H1 (cell line): ENCODE data around the gene ATAD3A. TPM values are rescaled to one million over a fixed set of nuclear protein-coding genes. Genes with fewer than 3 reads are reported as not detected.
A peak's percentile ranks its signal among the peaks of the same experiment; 100 is the strongest.

Source experiments
- CTCF ChIA-PET: fragments of 300-600 bp; sonication (Branson Sonifier 250); formaldehyde crosslinking; loops from one replicate; lab custom pipeline; 2021; ENCODE audit not compliant: partially characterized antibody; lab: Charles Lee
- POLR2A ChIA-PET: fragments of 300-600 bp; sonication (Branson Sonifier 250); formaldehyde crosslinking; loops from one replicate; lab custom pipeline; 2021; ENCODE audit warnings: inconsistent platforms; ENCODE audit not compliant: partially characterized antibody; lab: Charles Lee
- DNase-seq, 2 experiments: peaks; one replicate each; pipeline versions ENCODE4 v3.0.0 to v3.0.0-alpha.2; 2010 to 2022; ENCODE audit warnings: low spot score in 2 of 2, low read depth in 1 of 2, mixed read lengths in 1 of 2
- FAIRE-seq: peaks from 2 replicates; lab custom pipeline; 2011; peaks lifted over from hg19 to GRCh38; lab: Jason Lieb, UNC
- H2AFZ ChIP-seq: 2 replicates; pipeline ENCODE4 v1.8.1; 2012; ENCODE audit warnings: low read length, inconsistent platforms
- H2AK5ac ChIP-seq: 2 replicates; pipeline ENCODE4 v1.6.1; 2013; ENCODE audit warnings: low read depth, low read length
- H2BK120ac ChIP-seq: replicated peaks from 2 replicates; pipeline ENCODE3; 2013; ENCODE audit warnings: low read depth, low read length, inconsistent platforms
- H2BK12ac ChIP-seq: 2 replicates; pipeline ENCODE4 v1.6.1; 2013; ENCODE audit warnings: low read depth, low read length
- H2BK15ac ChIP-seq: 2 replicates; pipeline ENCODE4 v1.6.1; 2013; ENCODE audit warnings: low read length
- H2BK20ac ChIP-seq: 2 replicates; pipeline ENCODE4 v1.6.1; 2013; ENCODE audit warnings: low read length
- H2BK5ac ChIP-seq: 2 replicates; pipeline ENCODE4 v1.6.1; 2013; ENCODE audit warnings: low read depth, low read length
- H3K14ac ChIP-seq: 2 replicates; pipeline ENCODE4 v1.6.1; 2013; ENCODE audit warnings: inconsistent platforms; ENCODE audit not compliant: insufficient read length
- H3K18ac ChIP-seq: 2 replicates; pipeline ENCODE4 v1.6.1; 2013; ENCODE audit warnings: low read length; ENCODE audit errors: extremely low read depth
- H3K23ac ChIP-seq: 2 replicates; pipeline ENCODE4 v1.6.1; 2013; ENCODE audit warnings: inconsistent platforms; ENCODE audit not compliant: insufficient read length
- H3K23me2 ChIP-seq: 2 replicates; pipeline ENCODE4 v1.6.1; 2013; ENCODE audit warnings: low read depth, low read length
- H3K27ac ChIP-seq: 2 replicates; pipeline ENCODE4 v1.6.1; 2011; ENCODE audit warnings: low read depth, low read length, inconsistent platforms
- H3K27me3 ChIP-seq, 4 experiments: replicated peaks in 1 of 4; 1 replicate in 1 of 4; 2 replicates in 3 of 4; pipeline versions ENCODE4 v1.6.1 to v1.8.1; 2011 to 2013; ENCODE audit warnings: low read length in 3 of 4, mild to moderate bottlenecking in 3 of 4, inconsistent platforms in 2 of 4, mixed read lengths in 2 of 4, moderate library complexity in 1 of 4; ENCODE audit not compliant: control insufficient read depth in 3 of 4, insufficient read depth in 3 of 4; ENCODE audit errors: extremely low read depth in 1 of 4
- H3K36me3 ChIP-seq, 4 experiments: 2 replicates each; pipeline versions ENCODE4 v1.6.1 to v1.8.1; 2011 to 2013; ENCODE audit warnings: mild to moderate bottlenecking in 4 of 4, low read length in 3 of 4, moderate library complexity in 2 of 4, control low read depth in 1 of 4, inconsistent platforms in 1 of 4; ENCODE audit not compliant: insufficient read depth in 4 of 4, control insufficient read depth in 2 of 4
- H3K4ac ChIP-seq: replicated peaks from 2 replicates; pipeline ENCODE3; 2013; ENCODE audit warnings: low read length, low read depth, mixed read lengths, inconsistent platforms; ENCODE audit not compliant: insufficient read length
- H3K4me1 ChIP-seq, 4 experiments: replicated peaks in 1 of 4; 1 replicate in 1 of 4; 2 replicates in 3 of 4; pipeline versions ENCODE4 v1.6.1 to v1.8.1; 2011 to 2013; ENCODE audit warnings: low read length in 3 of 4, inconsistent platforms in 2 of 4, mixed read lengths in 1 of 4; ENCODE audit not compliant: insufficient read depth in 4 of 4, control insufficient read depth in 3 of 4
- H3K4me2 ChIP-seq, 2 experiments: 2 replicates each; pipeline versions ENCODE4 v1.6.1 to v1.8.1; 2011 to 2013; ENCODE audit warnings: low read depth in 2 of 2, low read length in 2 of 2, control low read depth in 1 of 2, inconsistent platforms in 1 of 2, mild to moderate bottlenecking in 1 of 2; ENCODE audit not compliant: insufficient read depth in 1 of 2
- H3K4me3 ChIP-seq, 4 experiments: fragments of 200-600, 300-600 bp in 1 of 4; sonication (generic), shearing (Covaris generic), sonication (Bioruptor Twin) in 1 of 4; 2 replicates each; pipeline versions ENCODE4 v1.5.1 to v1.8.1; 2011 to 2016; ENCODE audit warnings: low read length in 4 of 4, low read depth in 3 of 4, control low read depth in 2 of 4, inconsistent platforms in 2 of 4, mild to moderate bottlenecking in 2 of 4, mixed read lengths in 1 of 4, moderate library complexity in 1 of 4; ENCODE audit not compliant: insufficient read depth in 2 of 4; ENCODE audit errors: extremely low read depth in 1 of 4
- H3K56ac ChIP-seq: replicated peaks from 2 replicates; pipeline ENCODE3; 2013; ENCODE audit warnings: low read depth, mild to moderate bottlenecking, mixed read lengths, low read length, inconsistent platforms; ENCODE audit not compliant: insufficient read length
- H3K79me1 ChIP-seq: 2 replicates; pipeline ENCODE4 v1.6.1; 2013; ENCODE audit warnings: low read depth, low read length, control low read depth
- H3K79me2 ChIP-seq, 2 experiments: 2 replicates each; pipeline versions ENCODE4 v1.6.1 to v1.8.1; 2012 to 2013; ENCODE audit warnings: low read length in 2 of 2, mild to moderate bottlenecking in 2 of 2, inconsistent platforms in 1 of 2; ENCODE audit not compliant: insufficient read depth in 2 of 2, control insufficient read depth in 1 of 2
- H3K9ac ChIP-seq, 4 experiments: replicated peaks in 1 of 4; 1 replicate in 1 of 4; 2 replicates in 3 of 4; pipeline versions ENCODE4 v1.6.1 to v1.8.1; 2011 to 2013; ENCODE audit warnings: low read depth in 3 of 4, low read length in 3 of 4, control low read depth in 2 of 4, mild to moderate bottlenecking in 2 of 4, moderate library complexity in 2 of 4, inconsistent platforms in 1 of 4; ENCODE audit errors: extremely low read depth in 1 of 4
- H3K9me3 ChIP-seq, 2 experiments: 2 replicates each; pipeline versions ENCODE4 v1.6.1 to v1.8.1; 2012 to 2013; ENCODE audit warnings: mild to moderate bottlenecking in 2 of 2, moderate library complexity in 2 of 2, control low read depth in 1 of 2, inconsistent platforms in 1 of 2, low read depth in 1 of 2, low read length in 1 of 2, mixed read lengths in 1 of 2; ENCODE audit not compliant: insufficient read depth in 2 of 2
- H4K20me1 ChIP-seq, 2 experiments: replicated peaks in 1 of 2; 2 replicates each; pipeline versions ENCODE3 to v1.8.1; 2011 to 2013; ENCODE audit warnings: inconsistent platforms in 2 of 2, low read length in 2 of 2, mild to moderate bottlenecking in 1 of 2; ENCODE audit not compliant: insufficient read depth in 2 of 2, control insufficient read depth in 1 of 2
- H4K5ac ChIP-seq: 2 replicates; pipeline ENCODE4 v1.6.1; 2013; ENCODE audit warnings: low read length, low read depth, mixed read lengths, inconsistent platforms; ENCODE audit not compliant: insufficient read length
- H4K8ac ChIP-seq: 2 replicates; pipeline ENCODE4 v1.8.0; 2013; ENCODE audit warnings: mild to moderate bottlenecking, moderate library complexity, low read length, inconsistent platforms; ENCODE audit not compliant: insufficient read depth; ENCODE audit errors: extremely low read depth
- H4K91ac ChIP-seq: replicated peaks from 2 replicates; pipeline ENCODE3; 2013; ENCODE audit warnings: low read length, mixed read lengths, inconsistent platforms; ENCODE audit not compliant: insufficient read length
- ASH2L ChIP-seq: fragments of 200-600, 300-600 bp; sonication (generic); IDR thresholded peaks from one replicate; pipeline ENCODE4 v1.7.1; 2017; ENCODE audit warnings: low read length
- KDM4A ChIP-seq: IDR thresholded peaks from one replicate; pipeline ENCODE4 v1.7.1; 2012; ENCODE audit warnings: low read depth, mild to moderate bottlenecking, moderate library complexity, low read length, inconsistent platforms; ENCODE audit not compliant: severe bottlenecking
- SIN3A ChIP-seq, 2 experiments: IDR thresholded peaks in 1 of 2; conservative IDR thresholded peaks in 1 of 2; 2 replicates each; pipeline ENCODE4 v1.6.1; 2011 to 2012; ENCODE audit warnings: low read length in 2 of 2, improper control_type of control experiment in 1 of 2, low read depth in 1 of 2, mild to moderate bottlenecking in 1 of 2
- WGBS, 2 experiments: shearing (Covaris generic) in 1 of 2; methylation state at CpG; one replicate each; pipeline versions ENCODE4 v1.1.6 to v1.1.7; 2013 to 2015; ENCODE audit warnings: low lambda C conversion rate in 2 of 2, mixed read lengths in 2 of 2, inconsistent platforms in 1 of 2, low coverage in 1 of 2, missing lambda C conversion rate in 1 of 2; ENCODE audit not compliant: insufficient replicate concordance in 2 of 2, insufficient coverage in 1 of 2, insufficient read length in 1 of 2; ENCODE audit errors: extremely low coverage in 1 of 2, missing lambda C conversion rate in 1 of 2; 5-methylcytosine and 5-hydroxymethylcytosine counted together
- polyA plus RNA-seq, 7 experiments: library from polyadenylated mRNA; depleted of rRNA in 3 of 7; stranded (reverse) in 5 of 7; unstranded in 2 of 7; fragments of >200 nt in 5 of 7; fragments of 200-250 nt in 2 of 7; gene quantifications; 1 replicate in 5 of 7; 2 replicates in 1 of 7; 4 replicates in 1 of 7; pipeline versions ENCODE4 v1.2.1 to v1.2.3, GENCODE V29; 2011 to 2013; ENCODE audit warnings: missing spikeins in 2 of 7, mixed read lengths in 2 of 7
- total RNA-seq: library from RNA; stranded (reverse); fragmentation: NEBNext Ultra II Directional; extraction: Animal tissue kit (Norgen Biotek cat#: 25700); gene quantifications from 2 replicates; pipeline ENCODE4 v1.2.1, GENCODE V29; 2021
- TF ChIP-seq, protein P1 (sequence below): IDR thresholded peaks from 2 replicates; pipeline ENCODE4 v1.6.1; 2012; ENCODE audit warnings: inconsistent platforms
- TF ChIP-seq, protein P2 (sequence below): IDR thresholded peaks from 2 replicates; pipeline ENCODE4 v1.6.1; 2012; ENCODE audit warnings: inconsistent platforms

The ATAD3A gene
- total and polyA plus RNA-seq, 2 of the 8 experiments (the other 6 are each of a cell fraction or from before 2014, with no cell fraction given) = 28.3 to 64.7 TPM

DNA sequence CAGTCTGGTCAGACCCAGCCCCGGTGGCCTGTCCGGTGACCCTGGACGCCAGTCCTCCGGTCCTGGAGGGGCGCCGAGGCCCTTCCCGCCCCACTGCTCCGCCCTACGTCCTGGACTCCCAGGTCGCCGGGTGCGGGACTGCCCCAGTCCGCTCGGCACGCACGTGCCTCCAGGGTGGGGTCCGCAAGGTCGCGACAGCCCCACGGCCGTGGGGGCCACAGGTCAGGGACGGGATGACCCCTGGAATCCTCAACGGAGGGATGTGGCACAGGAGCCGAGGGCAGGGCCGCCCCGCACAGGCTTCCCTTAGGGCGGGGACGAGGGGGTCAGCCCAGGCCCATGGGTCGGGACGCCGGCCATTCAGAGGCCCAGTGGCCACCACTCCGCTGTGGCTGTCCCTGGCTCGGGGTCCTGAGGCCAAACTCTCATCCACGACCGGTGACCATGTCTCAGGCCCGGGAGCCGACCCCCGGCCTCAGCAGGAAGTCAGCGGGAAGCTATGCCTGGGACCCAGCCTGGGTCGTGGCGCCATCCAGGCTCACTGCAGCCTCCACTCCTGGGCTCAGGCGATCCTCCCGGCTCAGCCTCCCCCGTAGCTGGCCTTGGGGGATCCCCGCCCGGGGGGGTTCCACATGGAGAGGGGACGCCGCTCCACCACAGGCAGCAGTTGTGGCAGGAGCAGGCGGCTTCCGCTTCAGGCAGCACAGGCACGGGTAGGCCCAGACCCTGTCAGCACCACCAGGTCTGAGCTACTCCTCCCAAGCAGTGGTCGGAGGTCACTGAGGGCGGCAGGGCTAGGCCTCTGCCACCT, 29.1 kb downstream of the ATAD3A start:
- H3K27me3 ChIP-seq = no peaks in the 10 kb centered on the region
- peaks cover 2 to 23% (median 11%) of the 10 kb centered on the region in 4 experiments; a peak in 5 of 8 replicates for H3K36me3 ChIP-seq
- H4K8ac ChIP-seq = peak overlapping the region; percentile 68
- H3K9me3 ChIP-seq = no peaks in the 10 kb centered on the region
- H3K56ac ChIP-seq = no peak overlapping the region
- H4K91ac ChIP-seq = peak overlapping the region; percentile 65
- peak overlapping the region; percentile 47 to 75 (median 63) for H3K4me3 ChIP-seq
- ChIA-PET CTCF (interaction anchor here (1.0 kb wide), 1 partner anchor 73 kb away, joined by 3 read pairs; no protein-coding TSS in a partner anchor), POLR2A (interaction anchor here (1.0 to 23.0 kb wide), 3 partner anchors 10 to 134 kb away, joined by 3 to 367 read pairs (median 5); partner anchors contain the start of gene MRPL20)
- no peak overlapping the region for H2BK120ac ChIP-seq
- no peak overlapping the region for H2BK15ac ChIP-seq
- no peak overlapping the region; the same call in 1 of the 2 replicates for H3K18ac ChIP-seq
- peaks cover 7% of the 10 kb centered on the region for H3K79me1 ChIP-seq
- peak overlapping the region; percentile 16 to 68; a peak in 3 of 4 replicates for H3K4me2 ChIP-seq
- TF ChIP-seq, protein P1, sequence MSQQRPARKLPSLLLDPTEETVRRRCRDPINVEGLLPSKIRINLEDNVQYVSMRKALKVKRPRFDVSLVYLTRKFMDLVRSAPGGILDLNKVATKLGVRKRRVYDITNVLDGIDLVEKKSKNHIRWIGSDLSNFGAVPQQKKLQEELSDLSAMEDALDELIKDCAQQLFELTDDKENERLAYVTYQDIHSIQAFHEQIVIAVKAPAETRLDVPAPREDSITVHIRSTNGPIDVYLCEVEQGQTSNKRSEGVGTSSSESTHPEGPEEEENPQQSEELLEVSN = peak; percentile 49; the same call in 1 of the 2 replicates
- TF ChIP-seq ASH2L (no peak), KDM4A (peak; percentile 17), SIN3A (conservative IDR thresholded peaks at IDR 0.05 in 1 of 2, IDR thresholded peaks at IDR 0.05 in 1 of 2; ENCODE audit: low read depth in 1 of 2, low read length in 2 of 2) (0 out of 4 replicates have a peak, but pooled peaks of 1 of the 2 experiments have one; percentile 28)
- TF ChIP-seq, protein P2, sequence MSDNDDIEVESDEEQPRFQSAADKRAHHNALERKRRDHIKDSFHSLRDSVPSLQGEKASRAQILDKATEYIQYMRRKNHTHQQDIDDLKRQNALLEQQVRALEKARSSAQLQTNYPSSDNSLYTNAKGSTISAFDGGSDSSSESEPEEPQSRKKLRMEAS = peak; percentile 81
- H3K23ac ChIP-seq = no peak overlapping the region
- no peak overlapping the region for H2AK5ac ChIP-seq
- H3K4me1 ChIP-seq = peaks cover 0 to 9% (median 3%) of the 10 kb centered on the region in 4 experiments; a peak in 3 of 7 replicates
- H3K79me2 ChIP-seq = peaks cover 0 to 5% of the 10 kb centered on the region in 2 experiments; a peak in 1 of 4 replicates
- no peak overlapping the region for H4K5ac ChIP-seq
- FAIRE-seq (no peak), DNase-seq (no peak)
- H3K14ac ChIP-seq = no peak overlapping the region
- H3K27ac ChIP-seq = peak overlapping the region; percentile 26; the same call in 1 of the 2 replicates
- 66% methylated on average over 40 of the region's 53 CpGs; no CpG with 5 or more reads in 1 of the 2 experiments for WGBS, 2 experiments
- H2AFZ ChIP-seq = no peak overlapping the region
- no peak overlapping the region for H3K4ac ChIP-seq
- peaks cover 10% of the 10 kb centered on the region; the same call in 1 of the 2 replicates for H3K23me2 ChIP-seq
- no peak overlapping the region for H2BK12ac ChIP-seq
- peak overlapping the region; percentile 52; the same call in 1 of the 2 replicates for H2BK5ac ChIP-seq
- peaks cover 6 to 27% of the 10 kb centered on the region in 2 experiments for H4K20me1 ChIP-seq
- H2BK20ac ChIP-seq = no peak overlapping the region
- peak overlapping the region in 3 of 4 experiments; percentile 38 to 62 (median 48); a peak in 5 of 7 replicates for H3K9ac ChIP-seq
